Psoas muscle (tissue), 8 donors: ENCODE measurements around the gene DIAPH1. TPM values are rescaled to one million over a fixed set of nuclear protein-coding genes. Genes with fewer than 3 reads are reported as not detected.

Source experiments
- ATAC-seq, 4 donors: fragments of 200-7000 bp; cut with Tn5 transposase; one replicate each; pipeline ENCODE4 v1.9.1; 2020; ENCODE audit warnings: moderate library complexity in 3 of 4, mild to moderate bottlenecking in 2 of 4
- DNase-seq, 2 donors: peaks; one replicate each; pipeline ENCODE4 v3.0.0-alpha.2; 2020
- H3K27ac ChIP-seq: fragments of 200-600 bp; one replicate; pipeline ENCODE4 v1.8.0; 2022
- H3K27me3 ChIP-seq, 3 donors: fragments of 200-600 bp in 1 of 3; one replicate each; pipeline versions ENCODE4 v1.6.1 to v1.8.0; 2013 to 2022; ENCODE audit warnings: low read length in 2 of 3, mild to moderate bottlenecking in 2 of 3, moderate library complexity in 1 of 3; ENCODE audit not compliant: insufficient read depth in 3 of 3
- H3K36me3 ChIP-seq, 2 donors: fragments of 200-600 bp in 1 of 2; one replicate each; pipeline versions ENCODE4 v1.6.1 to v1.8.0; 2013 to 2022; ENCODE audit warnings: low read depth in 1 of 2, mild to moderate bottlenecking in 1 of 2, moderate library complexity in 1 of 2; ENCODE audit not compliant: insufficient read depth in 1 of 2
- H3K4me1 ChIP-seq: fragments of 200-600 bp; one replicate; pipeline ENCODE4 v1.8.0; 2022
- H3K4me3 ChIP-seq: fragments of 200-600 bp; one replicate; pipeline ENCODE4 v1.8.0; 2022; ENCODE audit warnings: mild to moderate bottlenecking
- H3K9me3 ChIP-seq: fragments of 200-600 bp; one replicate; pipeline ENCODE4 v1.8.0; 2022
- WGBS, 3 donors: extraction: QIAGEN DNeasy Blood & Tissue Kit; methylation state at CpG; one replicate each; pipeline versions ENCODE4 v1.1.6 to v1.1.7; 2013; 5-methylcytosine and 5-hydroxymethylcytosine counted together
- intact Hi-C, 2 donors: fragments of 100-400 bp; cut with DNase I; formaldehyde crosslinking; loops; one replicate each; pipeline versions ENCODE4 v1.11.0 to v1.14.2; 2022
- polyA plus RNA-seq, 3 donors: library from polyadenylated mRNA; stranded (reverse); fragments of 200-250 nt; gene quantifications; one replicate each; pipeline ENCODE4 v1.2.3, GENCODE V29; 2013
- total RNA-seq, 4 donors: library from RNA; stranded (reverse); fragmentation: NEBNext Ultra II Directional in 2 of 4; extraction: Animal tissue kit (Norgen Biotek cat#: 25700) in 2 of 4; gene quantifications; one replicate each; pipeline versions ENCODE4 v1.2.1 to v1.2.4, GENCODE V29; 2021 to 2023
- TF ChIP-seq, protein P1 (sequence below): fragments of 200-600 bp; IDR thresholded peaks from one replicate; pipeline ENCODE4 v1.8.0; 2022; ENCODE audit warnings: antibody characterized with exemption
- donor health status: healthy with polysubstance abuse.
- donor health status: DM: no; HTN: no; CAD: no; lungs with moderate emphysema.
- donor health status: Bipolar disorder and iron deficiency.
- donor health status: healthy.
- donor health status: DM: yes; HTN: yes; CAD: no.
- donor health status: DM: no; HTN: no; CAD: no.
- donor health status: DM: no; HTN: no; CAD: no.
- donor health status: DM: yes; HTN: yes; CAD: no.

The DIAPH1 gene
- total and polyA plus RNA-seq, 7 donors = 93.1 to 217 (median 137) TPM

DNA sequence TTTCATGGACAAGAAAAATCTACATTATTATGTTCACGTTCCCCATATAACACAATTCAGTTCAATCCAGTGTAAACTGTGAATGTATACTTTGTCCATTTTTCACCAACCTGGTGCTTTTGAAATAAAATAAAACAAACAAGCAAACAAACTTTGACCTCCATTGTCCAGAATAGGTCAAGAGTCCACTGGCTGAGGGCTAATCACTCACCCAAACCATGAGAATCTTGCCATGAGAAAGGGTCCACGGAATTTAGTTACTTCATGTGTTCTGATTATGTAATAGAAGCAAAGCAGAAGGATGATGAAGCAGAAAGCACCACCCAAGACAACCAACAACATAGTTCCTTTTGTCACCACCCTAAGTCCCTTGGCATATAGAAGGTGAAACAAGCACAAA, 28.7 kb downstream of the DIAPH1 start:
- Histone ChIP-seq H3K4me3 (no peak overlapping the region), H3K27ac (no peak overlapping the region), H3K27me3 (no peaks in the 10 kb centered on the region), H3K36me3 (peaks cover 2 to 59% of the 10 kb centered on the region in 2 donors), H3K4me1 (peaks cover 35% of the 10 kb centered on the region), H3K9me3 (no peaks in the 10 kb centered on the region)
- no peak for ATAC-seq
- TF ChIP-seq, protein P1, sequence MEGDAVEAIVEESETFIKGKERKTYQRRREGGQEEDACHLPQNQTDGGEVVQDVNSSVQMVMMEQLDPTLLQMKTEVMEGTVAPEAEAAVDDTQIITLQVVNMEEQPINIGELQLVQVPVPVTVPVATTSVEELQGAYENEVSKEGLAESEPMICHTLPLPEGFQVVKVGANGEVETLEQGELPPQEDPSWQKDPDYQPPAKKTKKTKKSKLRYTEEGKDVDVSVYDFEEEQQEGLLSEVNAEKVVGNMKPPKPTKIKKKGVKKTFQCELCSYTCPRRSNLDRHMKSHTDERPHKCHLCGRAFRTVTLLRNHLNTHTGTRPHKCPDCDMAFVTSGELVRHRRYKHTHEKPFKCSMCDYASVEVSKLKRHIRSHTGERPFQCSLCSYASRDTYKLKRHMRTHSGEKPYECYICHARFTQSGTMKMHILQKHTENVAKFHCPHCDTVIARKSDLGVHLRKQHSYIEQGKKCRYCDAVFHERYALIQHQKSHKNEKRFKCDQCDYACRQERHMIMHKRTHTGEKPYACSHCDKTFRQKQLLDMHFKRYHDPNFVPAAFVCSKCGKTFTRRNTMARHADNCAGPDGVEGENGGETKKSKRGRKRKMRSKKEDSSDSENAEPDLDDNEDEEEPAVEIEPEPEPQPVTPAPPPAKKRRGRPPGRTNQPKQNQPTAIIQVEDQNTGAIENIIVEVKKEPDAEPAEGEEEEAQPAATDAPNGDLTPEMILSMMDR = no peak
- 78 to 89% (median 79%) methylated on average over 2 of the region's 2 CpGs for WGBS, 3 donors
- intact Hi-C loops = loop anchor here in 1 of 2 donors (2.0 kb wide), 1 partner anchor 29 kb away; the partner anchor contains the start of gene DIAPH1
- DNase-seq = no peak

DNA sequence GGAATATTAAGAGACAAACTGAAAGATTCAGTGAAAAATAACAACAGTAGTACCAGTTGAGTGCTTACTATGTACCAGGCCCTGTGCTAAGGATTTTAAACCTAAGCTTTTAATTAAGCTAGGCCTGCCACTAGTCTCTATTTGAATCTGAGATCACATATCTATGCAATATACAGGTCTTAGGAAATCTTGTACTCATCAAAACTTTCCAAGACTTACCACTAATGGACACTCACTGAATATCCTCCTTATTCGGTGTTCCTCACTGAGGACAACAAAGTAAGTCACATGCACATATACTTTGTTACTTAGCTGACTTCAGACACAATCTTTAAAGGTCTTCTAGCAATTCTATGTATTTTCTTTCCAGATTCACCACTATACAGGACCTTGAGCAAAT, 32.6 kb downstream of the DIAPH1 start:
- no peaks in the 10 kb centered on the region for H3K27me3 ChIP-seq
- 91 to 96% (median 94%) methylated on average over 1 of the region's 1 CpG for WGBS, 3 donors
- H3K27ac ChIP-seq = no peak overlapping the region
- ATAC-seq (no peak), DNase-seq (no peak)
- peaks cover 5 to 83% of the 10 kb centered on the region in 2 donors for H3K36me3 ChIP-seq
- H3K4me1 ChIP-seq = peaks cover 12% of the 10 kb centered on the region
- intact Hi-C loops = no loop called here
- H3K9me3 ChIP-seq = no peaks in the 10 kb centered on the region
- TF ChIP-seq, protein P1 = no peak
- H3K4me3 ChIP-seq = no peak overlapping the region

DNA sequence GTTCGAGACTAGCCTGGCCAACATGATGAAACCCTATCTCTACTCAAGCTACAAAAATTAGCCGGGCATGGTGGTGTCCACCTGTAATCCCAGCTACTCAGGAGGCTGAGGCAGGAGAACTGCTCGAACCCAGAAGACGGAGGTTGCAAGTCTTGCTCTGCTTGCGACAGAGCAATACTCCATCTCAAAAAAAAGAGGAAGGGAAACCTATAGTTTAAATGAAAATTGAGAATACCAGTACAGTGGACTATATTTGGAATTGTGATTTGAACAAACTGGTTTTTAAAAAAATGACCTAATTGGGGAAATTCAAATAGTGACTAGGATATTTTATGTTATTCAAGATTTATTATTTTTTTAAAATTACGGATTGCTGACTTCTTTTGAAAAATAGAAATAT, 33.2 kb downstream of the DIAPH1 start:
- Histone ChIP-seq H3K27ac (no peak overlapping the region), H3K27me3 (no peaks in the 10 kb centered on the region), H3K4me1 (peaks cover 11% of the 10 kb centered on the region), H3K4me3 (no peak overlapping the region), H3K36me3 (peaks cover 10 to 90% of the 10 kb centered on the region in 2 donors), H3K9me3 (no peaks in the 10 kb centered on the region)
- TF ChIP-seq, protein P1 = no peak
- intact Hi-C loops = no loop called here
- DNase-seq (no peak), ATAC-seq (no peak)
- 91 to 98% (median 94%) methylated on average over 6 of the region's 6 CpGs for WGBS, 3 donors

DNA sequence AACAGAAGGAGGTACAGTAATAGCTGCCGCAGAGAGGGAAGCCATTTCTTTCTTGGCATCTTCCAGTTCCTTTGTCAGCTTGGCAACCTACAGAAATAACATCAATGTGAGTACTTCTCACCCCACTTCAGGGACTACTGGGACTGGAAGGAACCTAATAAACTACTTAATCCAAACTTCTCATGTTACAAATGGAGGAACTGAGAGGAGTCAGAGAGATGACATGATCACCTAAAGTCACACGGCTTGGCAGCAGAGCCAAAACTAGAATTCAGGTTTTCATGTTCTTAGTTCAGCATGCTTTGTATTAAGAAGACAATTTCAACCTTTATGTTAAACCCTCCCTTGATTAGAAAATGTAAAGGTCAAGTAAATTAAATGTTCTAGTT, 44.7 kb downstream of the DIAPH1 start:
- intact Hi-C loops = loop anchor here (10.0 kb wide), 1 partner anchor 51 kb away; no protein-coding TSS in a partner anchor
- Histone ChIP-seq H3K4me3 (no peak overlapping the region), H3K27me3 (no peaks in the 10 kb centered on the region), H3K36me3 (peaks cover 43 to 99% of the 10 kb centered on the region in 2 donors), H3K27ac (no peak overlapping the region), H3K4me1 (no peaks in the 10 kb centered on the region), H3K9me3 (no peaks in the 10 kb centered on the region)
- DNase-seq (no peak), ATAC-seq (peak; percentile 24 to 85 (median 54))
- TF ChIP-seq, protein P1 = no peak
- 47 to 84% (median 67%) methylated on average over 2 of the region's 2 CpGs for WGBS, 3 donors
